ENCODE measurements around the gene GALNT10. TPM values are rescaled to one million over a fixed set of nuclear protein-coding genes. Genes with fewer than 3 reads are reported as not detected.
A peak's percentile ranks its signal among the peaks of the same experiment; 100 is the strongest.

The GALNT10 gene
- polyA plus RNA-seq, 1 donor: 12.9 TPM

- no peak for DNase-seq
- Histone ChIP-seq H3K27me3 (ENCODE audit: control insufficient read depth, insufficient read depth, low read length) (no peaks in the 10 kb centered on the region), H3K27ac (ENCODE audit: low read length) (no peak overlapping the region), H3K9me3 (ENCODE audit: control insufficient read depth, low read depth, low read length) (no peaks in the 10 kb centered on the region), H3K4me3 (ENCODE audit: low read length) (no peak overlapping the region), H3K4me1 (ENCODE audit: control insufficient read depth, insufficient read depth, low read length) (peaks cover 3% of the 10 kb centered on the region), H3K36me3 (ENCODE audit: control insufficient read depth, insufficient read depth, low read length) (no peaks in the 10 kb centered on the region)
- no CpG with 5 or more reads among the region's 3 CpGs for WGBS (ENCODE audit: insufficient coverage, low lambda C conversion rate)
Measured at GRCh38 chr5:154275566-154275965, 85.0 kb downstream of the GALNT10 start.

DNA sequence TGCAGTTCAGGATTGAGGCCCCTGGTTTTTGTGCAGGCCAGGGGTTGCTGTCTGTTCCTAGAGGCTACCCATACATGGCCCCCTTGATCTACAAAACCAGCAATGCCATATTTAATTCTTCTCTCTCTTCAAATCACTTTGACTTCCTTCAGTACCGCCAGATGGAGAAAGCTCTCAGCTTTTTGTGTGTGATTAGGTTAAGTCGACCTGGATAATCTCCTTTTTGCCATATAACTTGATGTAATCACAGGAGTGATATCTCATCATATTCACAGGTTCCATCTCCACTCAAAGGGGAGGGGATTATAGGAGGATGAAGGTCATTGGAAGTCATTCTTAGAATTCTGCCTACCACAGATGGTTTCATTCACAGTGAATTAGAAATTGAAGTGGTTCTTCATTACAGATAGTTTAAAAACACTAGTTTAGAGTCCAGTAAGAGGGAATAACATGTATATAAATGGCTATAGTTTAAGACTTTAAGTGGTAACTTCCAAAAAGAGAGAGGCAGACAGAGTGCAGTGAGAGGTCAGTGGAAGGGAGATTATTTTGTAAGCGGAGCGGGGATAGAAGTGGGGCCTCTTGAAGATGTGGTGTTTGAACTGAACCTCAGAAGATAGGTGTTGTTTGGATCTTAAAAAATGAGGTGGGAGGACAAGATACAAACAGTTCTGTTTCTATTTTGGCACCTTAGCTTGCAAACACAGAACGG, 85.9 kb downstream of the GALNT10 start:
- no peak for DNase-seq
- H3K4me3 ChIP-seq (ENCODE audit: low read length): no peak overlapping the region
- H3K9me3 ChIP-seq (ENCODE audit: control insufficient read depth, low read depth, low read length): no peaks in the 10 kb centered on the region
- H3K4me1 ChIP-seq (ENCODE audit: control insufficient read depth, insufficient read depth, low read length): peaks cover 3% of the 10 kb centered on the region
- no peaks in the 10 kb centered on the region for H3K27me3 ChIP-seq (ENCODE audit: control insufficient read depth, insufficient read depth, low read length)
- WGBS (ENCODE audit: insufficient coverage, low lambda C conversion rate): 100% methylated on average over 3 of the region's 5 CpGs
- H3K27ac ChIP-seq (ENCODE audit: low read length): no peak overlapping the region
- H3K36me3 ChIP-seq (ENCODE audit: control insufficient read depth, insufficient read depth, low read length): no peaks in the 10 kb centered on the region

DNA sequence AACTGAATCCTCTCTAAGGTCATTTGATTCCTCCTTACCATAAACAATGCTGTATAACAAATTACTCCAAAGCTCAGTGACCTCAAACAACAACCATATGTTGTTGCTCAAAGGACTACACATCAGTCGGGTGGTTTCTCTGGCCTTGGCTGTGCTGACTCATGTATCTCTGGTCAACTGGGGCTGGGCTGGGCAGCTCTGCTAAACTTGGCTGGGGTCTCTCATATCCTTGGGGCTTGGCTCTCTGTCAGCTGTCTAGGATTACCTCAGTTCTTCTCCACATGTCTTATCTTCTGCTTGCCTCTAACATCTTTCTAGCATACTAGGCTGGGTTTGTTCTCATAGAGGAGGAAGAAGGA, 86.4 kb downstream of the GALNT10 start:
- WGBS (ENCODE audit: insufficient coverage, low lambda C conversion rate): no CpG with 5 or more reads among the region's 1 CpG
- DNase-seq: peak; percentile 27 to 37
- peaks cover 3% of the 10 kb centered on the region for H3K4me1 ChIP-seq (ENCODE audit: control insufficient read depth, insufficient read depth, low read length)
- no peaks in the 10 kb centered on the region for H3K9me3 ChIP-seq (ENCODE audit: control insufficient read depth, low read depth, low read length)
- H3K27me3 ChIP-seq (ENCODE audit: control insufficient read depth, insufficient read depth, low read length): no peaks in the 10 kb centered on the region
- no peak overlapping the region for H3K4me3 ChIP-seq (ENCODE audit: low read length)
- H3K36me3 ChIP-seq (ENCODE audit: control insufficient read depth, insufficient read depth, low read length): no peaks in the 10 kb centered on the region
- H3K27ac ChIP-seq (ENCODE audit: low read length): no peak overlapping the region

GRCh38 chr5:154277499-154277898, 87.0 kb downstream of the GALNT10 start:
- Histone ChIP-seq H3K4me3 (ENCODE audit: low read length) (no peak overlapping the region), H3K27ac (ENCODE audit: low read length) (no peak overlapping the region), H3K27me3 (ENCODE audit: control insufficient read depth, insufficient read depth, low read length) (no peaks in the 10 kb centered on the region), H3K4me1 (ENCODE audit: control insufficient read depth, insufficient read depth, low read length) (peaks cover 3% of the 10 kb centered on the region), H3K9me3 (ENCODE audit: control insufficient read depth, low read depth, low read length) (no peaks in the 10 kb centered on the region), H3K36me3 (ENCODE audit: control insufficient read depth, insufficient read depth, low read length) (no peaks in the 10 kb centered on the region)
- no peak for DNase-seq
- WGBS (ENCODE audit: insufficient coverage, low lambda C conversion rate): no CpG with 5 or more reads among the region's 1 CpG

- no peak for DNase-seq
- Histone ChIP-seq H3K27ac (ENCODE audit: low read length) (no peak overlapping the region), H3K27me3 (ENCODE audit: control insufficient read depth, insufficient read depth, low read length) (no peaks in the 10 kb centered on the region), H3K36me3 (ENCODE audit: control insufficient read depth, insufficient read depth, low read length) (no peaks in the 10 kb centered on the region), H3K4me1 (ENCODE audit: control insufficient read depth, insufficient read depth, low read length) (peaks cover 2% of the 10 kb centered on the region), H3K4me3 (ENCODE audit: low read length) (no peak overlapping the region), H3K9me3 (ENCODE audit: control insufficient read depth, low read depth, low read length) (no peaks in the 10 kb centered on the region)
Measured at GRCh38 chr5:154278186-154278585, 87.7 kb downstream of the GALNT10 start.

DNA sequence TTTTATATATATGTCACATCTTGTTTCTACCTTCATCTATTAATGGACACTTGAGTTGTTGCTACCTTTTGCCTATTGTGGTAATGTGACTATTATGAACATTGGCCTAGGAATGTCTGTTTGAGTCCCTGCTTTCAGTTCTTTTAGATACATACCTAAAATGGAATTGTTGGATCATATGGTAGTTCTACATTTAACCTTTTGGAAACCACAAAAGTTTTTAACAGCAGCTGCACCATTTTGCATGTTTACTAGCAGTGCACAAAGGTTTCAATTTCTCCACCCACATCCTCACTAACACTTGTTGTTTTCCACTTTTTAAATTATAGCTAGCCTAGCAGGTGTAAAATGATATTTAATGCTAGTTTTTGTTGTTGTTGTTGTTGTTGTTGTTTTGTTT, 88.4 kb downstream of the GALNT10 start:
- no peak for DNase-seq
- Histone ChIP-seq H3K27me3 (ENCODE audit: control insufficient read depth, insufficient read depth, low read length) (no peaks in the 10 kb centered on the region), H3K4me3 (ENCODE audit: low read length) (no peak overlapping the region), H3K27ac (ENCODE audit: low read length) (no peak overlapping the region), H3K4me1 (ENCODE audit: control insufficient read depth, insufficient read depth, low read length) (no peaks in the 10 kb centered on the region), H3K9me3 (ENCODE audit: control insufficient read depth, low read depth, low read length) (no peaks in the 10 kb centered on the region), H3K36me3 (ENCODE audit: control insufficient read depth, insufficient read depth, low read length) (no peaks in the 10 kb centered on the region)

DNA sequence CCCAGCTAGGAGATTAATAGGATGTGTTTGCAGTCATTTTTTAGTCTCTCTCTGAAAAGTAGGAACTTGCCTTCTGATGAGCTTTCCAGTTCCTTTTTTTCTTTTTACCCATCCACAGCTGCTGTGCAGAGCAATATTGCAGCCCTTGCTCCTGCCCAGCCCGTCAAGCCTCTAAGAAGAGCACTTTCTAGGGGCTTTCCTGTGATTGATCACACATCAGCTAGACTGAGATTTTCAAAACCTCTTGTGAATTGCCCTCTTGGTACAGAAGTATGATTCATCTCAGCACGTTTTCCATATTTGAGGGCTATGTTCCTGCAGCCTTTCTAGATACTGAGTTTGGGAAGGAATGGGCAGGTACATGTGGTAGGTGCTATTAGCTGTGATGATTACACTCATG, 93.9 kb downstream of the GALNT10 start:
- Histone ChIP-seq H3K9me3 (ENCODE audit: control insufficient read depth, low read depth, low read length) (no peaks in the 10 kb centered on the region), H3K4me3 (ENCODE audit: low read length) (no peak overlapping the region), H3K27ac (ENCODE audit: low read length) (no peak overlapping the region), H3K27me3 (ENCODE audit: control insufficient read depth, insufficient read depth, low read length) (no peaks in the 10 kb centered on the region), H3K36me3 (ENCODE audit: control insufficient read depth, insufficient read depth, low read length) (no peaks in the 10 kb centered on the region), H3K4me1 (ENCODE audit: control insufficient read depth, insufficient read depth, low read length) (peaks cover 5% of the 10 kb centered on the region)
- DNase-seq: no peak
- no CpG with 5 or more reads among the region's 2 CpGs for WGBS (ENCODE audit: insufficient coverage, low lambda C conversion rate)

DNA sequence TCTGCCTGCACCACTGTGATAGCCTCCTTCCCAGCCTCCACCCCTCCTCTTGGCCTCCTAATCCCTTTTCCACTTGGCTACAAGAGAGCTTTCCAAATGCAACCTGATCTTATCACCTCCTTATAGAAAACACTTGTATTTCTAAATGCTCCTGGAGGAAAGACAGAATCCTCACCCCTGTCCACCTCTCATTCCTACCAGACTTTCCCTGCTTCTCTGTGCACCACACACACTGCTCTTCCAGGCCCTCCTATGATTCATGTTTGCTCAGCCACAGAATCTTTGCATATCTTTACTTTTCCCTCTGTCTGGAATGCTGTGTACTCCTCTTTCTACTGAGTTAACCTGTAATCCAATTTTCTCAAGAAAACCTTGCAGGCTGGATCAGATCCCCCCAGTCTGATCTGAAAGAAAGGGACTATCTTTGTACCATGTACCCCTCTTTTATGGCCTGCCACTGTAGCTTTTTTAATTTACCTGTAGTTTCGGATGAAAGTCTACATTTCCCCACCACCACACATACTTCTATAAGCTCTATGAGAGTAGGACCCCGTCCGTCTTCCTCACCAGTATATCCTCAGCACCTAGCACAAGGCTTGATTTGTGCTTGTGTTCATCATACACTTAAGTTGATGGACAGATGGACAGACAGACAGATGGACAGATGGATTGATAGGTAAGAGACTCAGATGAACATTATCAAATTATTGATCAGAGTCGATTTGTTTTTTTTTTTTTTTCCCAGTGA, 95.3 kb downstream of the GALNT10 start:
- H3K36me3 ChIP-seq (ENCODE audit: control insufficient read depth, insufficient read depth, low read length): no peaks in the 10 kb centered on the region
- H3K27me3 ChIP-seq (ENCODE audit: control insufficient read depth, insufficient read depth, low read length): no peaks in the 10 kb centered on the region
- peaks cover 5% of the 10 kb centered on the region for H3K4me1 ChIP-seq (ENCODE audit: control insufficient read depth, insufficient read depth, low read length)
- H3K9me3 ChIP-seq (ENCODE audit: control insufficient read depth, low read depth, low read length): no peaks in the 10 kb centered on the region
- no peak for DNase-seq
- H3K27ac ChIP-seq (ENCODE audit: low read length): no peak overlapping the region
- no peak overlapping the region for H3K4me3 ChIP-seq (ENCODE audit: low read length)
- WGBS (ENCODE audit: insufficient coverage, low lambda C conversion rate): no CpG with 5 or more reads among the region's 4 CpGs

GRCh38 chr5:154286557-154286956, 96.0 kb downstream of the GALNT10 start:
- no CpG with 5 or more reads among the region's 3 CpGs for WGBS (ENCODE audit: insufficient coverage, low lambda C conversion rate)
- peaks cover 5% of the 10 kb centered on the region for H3K4me1 ChIP-seq (ENCODE audit: control insufficient read depth, insufficient read depth, low read length)
- no peak overlapping the region for H3K27ac ChIP-seq (ENCODE audit: low read length)
- H3K36me3 ChIP-seq (ENCODE audit: control insufficient read depth, insufficient read depth, low read length): no peaks in the 10 kb centered on the region
- H3K9me3 ChIP-seq (ENCODE audit: control insufficient read depth, low read depth, low read length): no peaks in the 10 kb centered on the region
- H3K4me3 ChIP-seq (ENCODE audit: low read length): no peak overlapping the region
- no peak for DNase-seq
- no peaks in the 10 kb centered on the region for H3K27me3 ChIP-seq (ENCODE audit: control insufficient read depth, insufficient read depth, low read length)

DNA sequence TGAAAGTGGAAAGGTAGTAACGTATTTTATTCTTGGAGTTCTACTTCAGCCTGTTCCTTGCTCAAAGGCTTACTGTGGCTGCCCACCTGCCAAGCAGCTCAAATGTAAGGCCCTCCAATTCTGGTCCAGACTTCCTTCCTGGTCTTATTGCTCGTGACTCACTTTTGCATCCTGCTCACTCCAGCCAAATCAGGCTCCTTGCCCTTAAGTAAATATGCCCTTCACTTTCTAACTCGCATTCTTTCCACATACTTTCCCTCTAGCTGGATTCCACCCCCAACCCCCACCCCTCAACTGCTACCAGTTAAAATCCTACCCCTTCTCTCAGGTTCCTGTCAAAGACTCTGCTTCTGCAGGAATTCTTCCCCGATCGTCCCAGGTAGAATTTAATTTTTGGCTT, 96.6 kb downstream of the GALNT10 start:
- Histone ChIP-seq H3K9me3 (ENCODE audit: control insufficient read depth, low read depth, low read length) (no peaks in the 10 kb centered on the region), H3K27ac (ENCODE audit: low read length) (no peak overlapping the region), H3K4me1 (ENCODE audit: control insufficient read depth, insufficient read depth, low read length) (peaks cover 5% of the 10 kb centered on the region), H3K27me3 (ENCODE audit: control insufficient read depth, insufficient read depth, low read length) (no peaks in the 10 kb centered on the region), H3K4me3 (ENCODE audit: low read length) (no peak overlapping the region), H3K36me3 (ENCODE audit: control insufficient read depth, insufficient read depth, low read length) (no peaks in the 10 kb centered on the region)
- WGBS (ENCODE audit: insufficient coverage, low lambda C conversion rate): no CpG with 5 or more reads among the region's 5 CpGs
- peak in 1 of 2 donors; percentile 21 for DNase-seq

GRCh38 chr5:154288145-154288544, 97.6 kb downstream of the GALNT10 start:
- Histone ChIP-seq H3K4me3 (ENCODE audit: low read length) (no peak overlapping the region), H3K36me3 (ENCODE audit: control insufficient read depth, insufficient read depth, low read length) (no peaks in the 10 kb centered on the region), H3K9me3 (ENCODE audit: control insufficient read depth, low read depth, low read length) (no peaks in the 10 kb centered on the region), H3K4me1 (ENCODE audit: control insufficient read depth, insufficient read depth, low read length) (peaks cover 5% of the 10 kb centered on the region), H3K27ac (ENCODE audit: low read length) (no peak overlapping the region), H3K27me3 (ENCODE audit: control insufficient read depth, insufficient read depth, low read length) (no peaks in the 10 kb centered on the region)
- DNase-seq: peak in 1 of 2 donors; percentile 31
- no CpG with 5 or more reads among the region's 2 CpGs for WGBS (ENCODE audit: insufficient coverage, low lambda C conversion rate)
